OCI-LY7 (cell line): ENCODE data around the gene NAA60.

Source experiments
- EZH2phosphoT487 ChIP-seq: fragments of 200-600 bp; sonication (generic); IDR thresholded peaks from 2 replicates; pipeline ENCODE4 v1.6.1; 2018; ENCODE audit warnings: low read depth, borderline replicate concordance, mild to moderate bottlenecking, mixed run types, antibody characterized with exemption, low read length, moderate library complexity, mixed read lengths
- TF ChIP-seq, protein P1 (sequence below): fragments of 200-600 bp; sonication (generic); conservative IDR thresholded peaks from 2 replicates; pipeline ENCODE4 v1.5.1; 2014; ENCODE audit warnings: mild to moderate bottlenecking, antibody characterized with exemption, low read length, moderate library complexity, mixed read lengths

DNA sequence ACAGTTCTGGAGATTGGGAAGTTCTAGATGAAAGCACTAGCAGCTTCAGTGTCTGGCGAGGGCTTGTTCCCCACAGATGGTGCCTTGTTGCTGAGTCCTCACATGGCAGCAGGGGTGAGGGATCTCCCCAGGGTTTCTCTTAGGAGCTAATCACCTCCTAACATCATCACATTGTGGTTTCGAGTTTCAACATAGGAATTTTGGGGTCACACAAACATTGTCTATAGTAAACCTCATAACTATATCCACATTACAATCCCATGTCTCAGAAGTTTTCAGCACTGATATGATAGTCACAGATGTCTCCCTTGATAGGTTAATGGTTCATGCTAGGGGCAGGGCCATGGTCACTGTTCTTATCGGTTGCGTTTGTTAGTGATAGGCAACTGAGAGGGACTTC is 71.1 kb downstream of the NAA60 start:
- TF ChIP-seq, protein P1, sequence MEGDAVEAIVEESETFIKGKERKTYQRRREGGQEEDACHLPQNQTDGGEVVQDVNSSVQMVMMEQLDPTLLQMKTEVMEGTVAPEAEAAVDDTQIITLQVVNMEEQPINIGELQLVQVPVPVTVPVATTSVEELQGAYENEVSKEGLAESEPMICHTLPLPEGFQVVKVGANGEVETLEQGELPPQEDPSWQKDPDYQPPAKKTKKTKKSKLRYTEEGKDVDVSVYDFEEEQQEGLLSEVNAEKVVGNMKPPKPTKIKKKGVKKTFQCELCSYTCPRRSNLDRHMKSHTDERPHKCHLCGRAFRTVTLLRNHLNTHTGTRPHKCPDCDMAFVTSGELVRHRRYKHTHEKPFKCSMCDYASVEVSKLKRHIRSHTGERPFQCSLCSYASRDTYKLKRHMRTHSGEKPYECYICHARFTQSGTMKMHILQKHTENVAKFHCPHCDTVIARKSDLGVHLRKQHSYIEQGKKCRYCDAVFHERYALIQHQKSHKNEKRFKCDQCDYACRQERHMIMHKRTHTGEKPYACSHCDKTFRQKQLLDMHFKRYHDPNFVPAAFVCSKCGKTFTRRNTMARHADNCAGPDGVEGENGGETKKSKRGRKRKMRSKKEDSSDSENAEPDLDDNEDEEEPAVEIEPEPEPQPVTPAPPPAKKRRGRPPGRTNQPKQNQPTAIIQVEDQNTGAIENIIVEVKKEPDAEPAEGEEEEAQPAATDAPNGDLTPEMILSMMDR, result no peak
- no peak for TF ChIP-seq EZH2phosphoT487
